Measurements from ENCODE around the gene NXN.
"Not testable (repeated sequence)": the region's sequence is repeated elsewhere in the genome, so short reads cannot be mapped to it uniquely, and the experiment has no call there.

The NXN gene

GRCh38 chr17:1006054-1006453 is 26.5 kb upstream of the NXN start:
- DNase-seq (ENCODE audit: low spot score) = no peak

- DNase-seq (ENCODE audit: low spot score) = peak; percentile 50
Measured at GRCh38 chr17:1005361-1005946, 25.9 kb upstream of the NXN start.

DNA sequence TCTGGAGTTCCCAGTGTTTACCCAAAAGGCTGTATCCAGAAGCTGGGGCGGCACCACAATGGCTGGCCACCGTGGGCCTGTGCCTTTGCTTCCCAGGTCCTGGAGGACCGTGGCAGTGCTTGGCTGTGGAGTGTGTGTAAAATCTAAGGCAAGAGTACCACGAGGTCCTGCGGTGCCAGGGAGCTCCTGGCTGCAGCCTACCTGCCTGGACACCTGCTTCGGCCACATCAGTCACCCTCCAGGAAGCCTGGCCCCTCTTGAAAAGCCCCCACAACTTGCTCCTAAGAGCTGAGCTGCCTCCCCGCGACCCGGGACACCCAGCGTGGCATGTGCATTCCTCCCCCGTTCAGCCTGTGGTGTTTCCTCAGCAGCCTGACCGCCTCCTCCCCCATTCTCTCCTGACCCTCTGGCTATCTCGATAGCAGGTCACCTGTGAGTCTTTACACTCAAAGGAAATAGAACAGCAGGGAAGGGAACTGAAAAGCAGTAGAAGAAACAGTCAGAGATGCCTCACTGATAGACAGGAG is 25.3 kb upstream of the NXN start:
- DNase-seq (ENCODE audit: low spot score) = no peak

DNA sequence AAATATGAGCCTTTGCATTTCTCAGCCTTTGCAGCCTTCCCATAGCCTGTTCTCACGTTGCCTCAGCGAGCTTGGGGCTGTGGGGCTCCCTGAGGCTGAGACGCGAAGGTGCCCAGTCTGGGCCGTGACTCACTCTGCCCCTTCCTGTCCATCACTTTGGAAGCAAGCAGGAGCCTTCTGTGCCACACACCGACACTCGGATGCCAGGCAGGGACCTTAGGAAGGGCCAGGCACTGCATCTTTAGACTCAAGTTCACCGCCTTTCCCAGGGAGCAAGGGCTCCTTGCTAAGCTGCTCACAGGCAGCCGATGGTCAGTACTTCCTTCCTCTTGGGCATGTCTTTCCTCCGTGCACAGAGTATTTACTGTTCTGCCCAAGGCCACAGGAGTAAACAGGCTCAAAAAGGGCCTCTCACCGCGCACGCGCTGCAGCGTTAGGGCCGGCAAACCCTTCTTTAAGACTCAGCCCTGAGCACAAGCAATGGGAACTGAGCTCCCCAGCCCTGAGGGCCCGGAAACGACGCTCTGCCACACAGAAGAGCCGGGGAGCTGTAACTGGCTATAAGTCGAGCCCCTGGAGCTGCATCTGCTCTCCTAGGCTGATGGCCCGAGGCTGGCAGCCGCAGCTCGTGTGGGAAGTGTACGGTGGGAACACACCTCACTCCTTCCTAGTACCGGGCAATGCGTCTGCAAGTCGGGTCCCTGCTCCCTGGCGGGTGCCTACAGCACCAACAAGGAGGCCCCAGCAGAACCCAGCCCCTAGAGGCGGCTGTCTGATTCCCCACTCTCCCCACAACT is 24.6 kb upstream of the NXN start:
- no peak for DNase-seq (ENCODE audit: low spot score)

GRCh38 chr17:1003633-1003971 is 24.0 kb upstream of the NXN start:
- no peak for DNase-seq (ENCODE audit: low spot score)

GRCh38 chr17:1002771-1003555 is 23.4 kb upstream of the NXN start:
- DNase-seq (ENCODE audit: low spot score) = peak; percentile 80

- no peak for DNase-seq (ENCODE audit: low spot score)
Measured at GRCh38 chr17:1002412-1002753, 22.8 kb upstream of the NXN start.

DNA sequence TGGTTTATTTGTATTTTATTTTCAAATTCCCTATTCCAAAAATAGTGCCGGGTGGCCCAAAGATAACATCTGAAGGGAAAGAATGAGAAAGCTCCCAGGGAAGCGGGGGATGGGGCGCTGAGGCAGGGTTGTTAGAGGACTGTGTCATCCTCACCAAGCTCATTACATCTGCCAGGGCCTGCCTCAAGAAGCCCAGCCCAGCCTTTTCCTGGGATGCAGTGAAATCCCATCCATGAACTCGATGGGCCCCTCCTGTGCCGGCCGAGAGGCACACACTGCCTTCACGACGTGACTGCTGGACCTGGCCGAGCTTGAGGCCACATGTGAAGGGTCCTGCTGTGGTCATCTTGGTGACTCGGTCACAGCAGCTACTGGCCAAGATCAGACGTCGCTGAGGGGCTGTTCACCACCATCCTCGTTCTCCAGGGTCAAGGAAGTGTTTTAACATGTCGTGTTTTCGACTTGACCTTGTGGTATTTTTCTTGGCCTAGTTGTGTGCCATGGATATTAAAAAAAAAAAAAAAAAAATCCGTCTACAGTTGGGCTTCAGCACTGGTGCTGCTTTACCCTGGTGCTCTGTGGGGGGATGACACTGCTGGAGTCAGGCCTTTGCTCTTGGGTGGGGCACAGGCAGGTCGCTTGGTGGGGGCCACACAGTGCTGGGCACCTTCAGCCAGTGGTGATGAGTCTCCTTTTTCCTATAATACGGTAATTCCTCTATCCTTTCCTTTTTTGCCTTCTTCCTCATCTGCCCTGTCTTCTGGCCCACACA is 22.2 kb upstream of the NXN start:
- DNase-seq (ENCODE audit: low spot score) = peak; percentile 79

- DNase-seq (ENCODE audit: low spot score) = no peak
Measured at GRCh38 chr17:1000597-1001461, 21.3 kb upstream of the NXN start.

GRCh38 chr17:998111-998510 is 18.5 kb upstream of the NXN start:
- DNase-seq (ENCODE audit: low spot score) = no peak

DNA sequence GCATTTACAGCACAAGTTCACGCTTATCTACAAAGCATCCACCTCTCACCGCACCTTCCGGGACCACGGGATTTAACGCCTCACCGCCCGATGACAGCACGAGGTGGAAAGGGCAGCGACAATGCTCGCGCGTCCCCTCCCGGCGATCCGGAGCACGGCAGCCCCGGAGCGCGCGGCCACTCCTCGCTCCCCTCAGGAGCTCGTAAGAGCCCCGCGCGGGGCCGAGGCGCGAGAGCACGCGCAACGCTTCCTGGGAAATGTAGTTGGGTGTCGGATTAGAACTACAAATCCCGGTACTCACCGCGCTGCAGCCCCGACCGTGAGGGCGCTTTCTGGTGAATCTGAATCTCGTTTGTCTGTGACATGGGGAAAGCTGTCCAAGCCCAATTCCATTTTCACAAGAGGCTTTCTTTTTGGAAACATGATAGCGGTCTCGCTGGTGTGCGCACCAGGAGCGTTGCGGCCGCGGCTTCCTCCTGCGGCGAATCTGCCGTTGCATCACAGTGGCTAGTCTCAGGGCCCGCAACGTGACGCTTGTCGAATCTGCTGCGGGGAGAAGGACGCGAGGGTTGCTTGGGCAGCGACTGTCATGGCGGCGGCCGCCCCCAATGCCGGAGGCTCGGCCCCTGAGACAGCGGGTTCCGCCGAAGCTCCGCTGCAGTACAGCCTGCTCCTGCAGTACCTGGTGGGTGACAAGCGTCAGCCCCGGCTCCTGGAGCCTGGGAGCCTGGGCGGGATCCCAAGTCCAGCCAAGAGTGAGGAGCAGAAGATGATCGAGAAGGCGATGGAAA is 17.2 kb upstream of the NXN start, which contains the start of gene TIMM22:
Gene TIMM22 (plus strand): TSS at position 576 of the 791 bp plus-strand sequence. CDS start 14 bp downstream, at position 590.
- peak; percentile 98 for DNase-seq (ENCODE audit: low spot score)

- not testable (repeated sequence) for DNase-seq (ENCODE audit: low spot score)
Measured at GRCh38 chr17:995324-995723, 15.7 kb upstream of the NXN start.

DNA sequence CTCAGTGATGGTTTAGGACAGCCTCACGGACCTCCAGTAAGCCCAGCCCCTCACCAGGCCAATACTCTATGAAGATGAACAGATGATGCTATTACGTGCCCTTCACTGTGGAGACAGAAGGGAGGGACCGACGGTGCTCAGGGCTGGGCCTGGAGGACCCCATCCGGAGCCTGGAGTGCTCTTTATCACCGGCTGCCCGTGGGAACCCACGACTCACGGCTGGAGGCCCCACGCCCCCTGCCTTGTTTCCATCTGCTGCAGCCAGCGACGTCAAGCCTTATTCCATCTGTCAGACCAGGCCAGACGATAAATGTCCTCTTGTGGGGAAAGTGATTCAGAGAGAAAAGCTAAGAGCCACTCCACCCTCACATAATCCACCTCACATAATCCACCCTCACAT is 13.4 kb upstream of the NXN start:
- DNase-seq (ENCODE audit: low spot score) = no peak

GRCh38 chr17:988561-988960 is 9.0 kb upstream of the NXN start:
- no peak for DNase-seq (ENCODE audit: low spot score)

GRCh38 chr17:987931-988330 is 8.4 kb upstream of the NXN start:
- no peak for DNase-seq (ENCODE audit: low spot score)

DNA sequence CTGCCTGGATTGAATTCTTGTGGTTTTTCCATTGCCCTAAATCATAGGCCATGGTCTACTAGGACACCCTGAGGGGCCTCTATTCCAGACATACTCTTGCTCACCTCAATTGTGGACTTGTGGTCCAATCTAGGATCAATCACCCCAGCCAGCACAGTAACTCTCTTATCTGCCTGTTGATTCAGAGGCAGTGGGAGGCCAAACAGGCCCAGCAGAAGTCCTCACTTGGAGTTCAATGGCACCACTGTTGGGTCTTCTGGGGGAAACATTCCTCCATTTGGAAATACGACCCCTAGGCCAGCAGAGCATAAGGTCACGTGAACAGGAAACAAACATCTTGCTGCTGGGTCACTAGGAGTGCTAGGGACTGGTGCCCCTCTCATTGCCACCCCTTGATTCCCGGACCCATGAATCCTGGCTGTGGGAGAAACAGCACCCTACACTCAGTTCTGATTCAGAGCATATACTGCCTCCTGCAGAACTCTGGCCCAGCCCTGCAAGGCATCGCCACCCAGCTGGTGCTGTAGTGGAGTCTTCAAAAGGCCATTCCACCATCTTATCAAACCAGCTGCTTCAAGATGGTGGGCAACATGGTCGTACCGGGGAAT is 6.8 kb upstream of the NXN start:
- no peak for DNase-seq (ENCODE audit: low spot score)

GRCh38 chr17:983921-984320 is 4.3 kb upstream of the NXN start:
- DNase-seq (ENCODE audit: low spot score) = no peak

GRCh38 chr17:981292-981658 is 1.7 kb upstream of the NXN start:
- DNase-seq (ENCODE audit: low spot score) = no peak

- peak; percentile 82 for DNase-seq (ENCODE audit: low spot score)
Measured at GRCh38 chr17:980406-981291, 1.1 kb upstream of the NXN start.

Data from AG20443 (cell line).